Measurements from ENCODE around the gene ILDR2.

Gene ILDR2

GRCh38 chr1:166950156-166950555 is 25.2 kb downstream of the ILDR2 start:
- Histone ChIP-seq H3K79me2 (ENCODE audit: low read length) (no peaks in the 10 kb centered on the region), H3K4me3 (ENCODE audit: low read length) (no peak overlapping the region), H3K9me2 (replicated peaks; ENCODE audit: insufficient read depth, low read length) (no peaks in the 10 kb centered on the region), H3K27me3 (replicated peaks; ENCODE audit: insufficient read depth, low read length) (no peaks in the 10 kb centered on the region), H3F3A (ENCODE audit: insufficient read depth, low read length) (no peaks in the 10 kb centered on the region), H3K4me2 (ENCODE audit: low read depth, low read length) (no peak overlapping the region), H3K9me3 (replicated peaks; ENCODE audit: insufficient read depth, low read length) (no peaks in the 10 kb centered on the region), H2AFZ (ENCODE audit: low read length) (no peak overlapping the region), H3K36me3 (replicated peaks; ENCODE audit: insufficient read depth, low read length) (no peaks in the 10 kb centered on the region), H3K27ac (ENCODE audit: low read length) (no peak overlapping the region), H3K4me1 (ENCODE audit: low read length) (no peaks in the 10 kb centered on the region), H4K20me1 (ENCODE audit: insufficient read depth, low read length) (no peaks in the 10 kb centered on the region), H3K9ac (ENCODE audit: low read length) (no peak overlapping the region)
- no peak for DNase-seq
- TF ChIP-seq EZH2 (optimal IDR thresholded peaks at IDR 0.05; ENCODE audit: low read depth, low read length) (no peak), EZH2phosphoT487 (IDR thresholded peaks at IDR 0.05; ENCODE audit: low read length) (no peak), CTCF (IDR thresholded peaks at IDR 0.05; ENCODE audit: low read length) (no peak)

GRCh38 chr1:166948856-166949350 is 26.4 kb downstream of the ILDR2 start:
- no peaks in the 10 kb centered on the region for H3K4me1 ChIP-seq (ENCODE audit: low read length)
- no peak for TF ChIP-seq EZH2phosphoT487 (IDR thresholded peaks at IDR 0.05; ENCODE audit: low read length)
- TF ChIP-seq EZH2 (optimal IDR thresholded peaks at IDR 0.05; ENCODE audit: low read depth, low read length) = no peak
- H3K4me2 ChIP-seq (ENCODE audit: low read depth, low read length) = no peak overlapping the region
- no peaks in the 10 kb centered on the region for H3K36me3 ChIP-seq (replicated peaks; ENCODE audit: insufficient read depth, low read length)
- no peaks in the 10 kb centered on the region for H3K27me3 ChIP-seq (replicated peaks; ENCODE audit: insufficient read depth, low read length)
- no peak overlapping the region for H3K27ac ChIP-seq (ENCODE audit: low read length)
- no peak overlapping the region for H3K4me3 ChIP-seq (ENCODE audit: low read length)
- DNase-seq = no peak
- no peaks in the 10 kb centered on the region for H3K79me2 ChIP-seq (ENCODE audit: low read length)
- no peaks in the 10 kb centered on the region for H3K9me3 ChIP-seq (replicated peaks; ENCODE audit: insufficient read depth, low read length)
- H3K9me2 ChIP-seq (replicated peaks; ENCODE audit: insufficient read depth, low read length) = no peaks in the 10 kb centered on the region
- no peaks in the 10 kb centered on the region for H4K20me1 ChIP-seq (ENCODE audit: insufficient read depth, low read length)
- H2AFZ ChIP-seq (ENCODE audit: low read length) = no peak overlapping the region
- no peak overlapping the region for H3K9ac ChIP-seq (ENCODE audit: low read length)
- H3F3A ChIP-seq (ENCODE audit: insufficient read depth, low read length) = no peaks in the 10 kb centered on the region

- TF ChIP-seq EZH2phosphoT487 (IDR thresholded peaks at IDR 0.05; ENCODE audit: low read length) = no peak
- no peak for TF ChIP-seq EZH2 (optimal IDR thresholded peaks at IDR 0.05; ENCODE audit: low read depth, low read length)
- TF ChIP-seq CTCF (IDR thresholded peaks at IDR 0.05; ENCODE audit: low read length) = no peak
Measured at GRCh38 chr1:166947398-166948043, 27.8 kb downstream of the ILDR2 start.

More at GRCh38 chr1:166947398-166948043, 27.8 kb downstream of the ILDR2 start:
- Histone ChIP-seq H3K27ac (ENCODE audit: low read length) (no peak overlapping the region), H3K9me2 (replicated peaks; ENCODE audit: insufficient read depth, low read length) (no peaks in the 10 kb centered on the region), H4K20me1 (ENCODE audit: insufficient read depth, low read length) (no peaks in the 10 kb centered on the region), H3K4me2 (ENCODE audit: low read depth, low read length) (no peak overlapping the region), H3K4me3 (ENCODE audit: low read length) (no peak overlapping the region), H3K36me3 (replicated peaks; ENCODE audit: insufficient read depth, low read length) (no peaks in the 10 kb centered on the region), H3K4me1 (ENCODE audit: low read length) (no peaks in the 10 kb centered on the region), H3F3A (ENCODE audit: insufficient read depth, low read length) (no peaks in the 10 kb centered on the region), H3K27me3 (replicated peaks; ENCODE audit: insufficient read depth, low read length) (no peaks in the 10 kb centered on the region), H3K9ac (ENCODE audit: low read length) (no peak overlapping the region), H3K79me2 (ENCODE audit: low read length) (no peaks in the 10 kb centered on the region), H3K9me3 (replicated peaks; ENCODE audit: insufficient read depth, low read length) (no peaks in the 10 kb centered on the region), H2AFZ (ENCODE audit: low read length) (no peak overlapping the region)
- DNase-seq = no peak
